SK-N-MC (cell line): Measurements from ENCODE around the gene TAF1C.

ENCODE experiments used
- EZH2 ChIP-seq: fragments of 200-600 bp; sonication (generic); IDR thresholded peaks from one replicate; pipeline ENCODE4 v1.6.1; 2017; ENCODE audit warnings: antibody characterized with exemption
- FOXP2 ChIP-seq: optimal IDR thresholded peaks from 2 replicates; pipeline ENCODE3; 2011; ENCODE audit warnings: mild to moderate bottlenecking, moderate library complexity; ENCODE audit not compliant: insufficient read depth; ENCODE audit errors: extremely low read length, control extremely low read depth
- POLR2AphosphoS5 ChIP-seq: IDR thresholded peaks from 2 replicates; pipeline ENCODE4 v1.6.1; 2012; ENCODE audit warnings: mild to moderate bottlenecking, low read depth, low read length, borderline replicate concordance

DNA sequence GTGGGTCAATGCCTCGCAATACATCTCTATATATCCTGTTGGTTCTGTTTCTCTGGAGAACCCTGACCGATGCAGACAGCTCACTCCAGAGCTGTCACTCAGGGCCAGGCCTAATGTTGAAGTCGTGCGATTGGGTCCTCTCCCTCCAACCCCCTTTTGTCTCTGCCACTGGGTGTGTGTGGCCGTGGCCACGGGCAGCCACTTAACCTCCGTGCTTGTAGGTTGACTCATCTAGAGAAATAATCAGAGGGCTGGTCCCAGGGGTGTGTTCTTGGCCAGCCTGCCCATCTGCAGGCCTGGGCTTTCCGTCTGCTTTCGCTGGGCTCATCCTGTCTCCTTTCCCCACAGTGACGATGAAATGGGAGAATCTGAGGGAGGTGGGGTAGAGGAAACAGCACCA lies 11.5 kb upstream of the TAF1C start:
- no peak for TF ChIP-seq EZH2
- no peak for TF ChIP-seq POLR2AphosphoS5
- no peak for TF ChIP-seq FOXP2
